Measurements from ENCODE around the gene MAML2.

The MAML2 gene

GRCh38 chr11:96180341-96180740, 162.7 kb downstream of the MAML2 start:
- Histone ChIP-seq H3K9ac (no peak overlapping the region), H3K27me3 (no peaks in the 10 kb centered on the region), H3K9me3 (no peaks in the 10 kb centered on the region), H3K4me1 (peaks cover 23% of the 10 kb centered on the region), H3K27ac (no peak overlapping the region), H3K4me3 (no peak overlapping the region), H3K36me3 (no peaks in the 10 kb centered on the region), H3K4me2 (no peak overlapping the region), H4K20me1 (no peaks in the 10 kb centered on the region)
- TF ChIP-seq Cebpa-rat (IDR thresholded peaks at IDR 0.05), result no peak

- H3K4me1 ChIP-seq, result peaks cover 19% of the 10 kb centered on the region
- no peak for TF ChIP-seq Cebpa-rat (IDR thresholded peaks at IDR 0.05)
- H3K27ac ChIP-seq, result no peak overlapping the region
- no peaks in the 10 kb centered on the region for H4K20me1 ChIP-seq
- no peaks in the 10 kb centered on the region for H3K9me3 ChIP-seq
- H3K4me3 ChIP-seq, result no peak overlapping the region
- H3K36me3 ChIP-seq, result no peaks in the 10 kb centered on the region
- no peak overlapping the region for H3K9ac ChIP-seq
- H3K4me2 ChIP-seq, result no peak overlapping the region
- no peaks in the 10 kb centered on the region for H3K27me3 ChIP-seq
Measured at GRCh38 chr11:96179905-96180304, 163.1 kb downstream of the MAML2 start.

GRCh38 chr11:96178887-96179279, 164.1 kb downstream of the MAML2 start:
- no peaks in the 10 kb centered on the region for H3K36me3 ChIP-seq
- no peak overlapping the region for H3K4me3 ChIP-seq
- no peak overlapping the region for H3K27ac ChIP-seq
- H3K4me1 ChIP-seq, result peaks cover 10% of the 10 kb centered on the region
- no peaks in the 10 kb centered on the region for H4K20me1 ChIP-seq
- H3K4me2 ChIP-seq, result no peak overlapping the region
- H3K9me3 ChIP-seq, result no peaks in the 10 kb centered on the region
- no peaks in the 10 kb centered on the region for H3K27me3 ChIP-seq
- no peak for TF ChIP-seq Cebpa-rat (IDR thresholded peaks at IDR 0.05)
- no peak overlapping the region for H3K9ac ChIP-seq

DNA sequence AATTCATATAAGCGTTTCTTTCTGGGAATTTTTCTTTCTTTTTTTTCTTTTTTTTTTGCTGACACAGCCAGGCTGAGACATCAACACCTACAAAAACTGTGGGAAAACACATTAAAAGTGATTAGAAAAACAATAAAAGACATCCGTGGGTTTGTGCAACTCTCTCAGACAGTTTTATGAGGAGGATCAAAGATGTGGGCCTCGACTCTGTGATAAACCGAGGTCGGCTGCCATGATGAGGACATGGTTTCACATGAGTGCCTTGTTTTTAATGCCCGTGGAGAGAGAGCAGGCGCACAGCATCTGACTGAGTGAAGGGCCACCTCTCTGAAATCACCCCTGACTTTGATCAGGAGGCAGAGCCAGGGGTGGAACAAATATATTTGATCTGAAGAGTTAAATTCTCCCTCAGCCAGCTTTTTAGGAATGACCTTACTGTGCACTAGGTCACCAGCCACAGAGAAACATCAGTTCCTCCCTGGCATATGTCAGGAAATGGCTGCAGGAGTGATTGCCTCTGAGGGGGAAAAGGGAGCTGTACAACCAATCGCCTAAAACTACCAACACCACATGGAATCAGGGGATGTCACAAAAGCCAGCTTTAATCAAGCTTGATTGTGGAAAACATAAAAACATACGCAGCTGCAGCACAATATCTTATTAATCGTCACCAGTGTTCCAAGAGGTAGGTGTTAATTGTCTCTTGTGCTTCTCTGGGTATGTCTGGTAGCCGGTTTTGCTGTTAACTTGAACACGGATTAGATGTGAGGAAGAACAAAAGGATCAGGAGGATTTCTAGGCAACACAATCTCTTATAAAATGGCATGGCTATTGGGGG, 164.7 kb downstream of the MAML2 start:
- Histone ChIP-seq H3K9ac (no peak overlapping the region), H4K20me1 (no peaks in the 10 kb centered on the region), H3K36me3 (no peaks in the 10 kb centered on the region), H3K27me3 (no peaks in the 10 kb centered on the region), H3K9me3 (no peaks in the 10 kb centered on the region), H3K27ac (no peak overlapping the region), H3K4me1 (peaks cover 16% of the 10 kb centered on the region), H3K4me2 (peak overlapping the region; percentile 42), H3K4me3 (no peak overlapping the region)
- no peak for TF ChIP-seq Cebpa-rat (IDR thresholded peaks at IDR 0.05)

GRCh38 chr11:96177146-96177545, 165.8 kb downstream of the MAML2 start:
- Histone ChIP-seq H3K27me3 (no peaks in the 10 kb centered on the region), H3K4me3 (no peak overlapping the region), H3K9ac (no peak overlapping the region), H3K36me3 (no peaks in the 10 kb centered on the region), H3K9me3 (no peaks in the 10 kb centered on the region), H4K20me1 (no peaks in the 10 kb centered on the region), H3K4me1 (peaks cover 21% of the 10 kb centered on the region), H3K4me2 (no peak overlapping the region), H3K27ac (no peak overlapping the region)
- no peak for TF ChIP-seq Cebpa-rat (IDR thresholded peaks at IDR 0.05)

DNA sequence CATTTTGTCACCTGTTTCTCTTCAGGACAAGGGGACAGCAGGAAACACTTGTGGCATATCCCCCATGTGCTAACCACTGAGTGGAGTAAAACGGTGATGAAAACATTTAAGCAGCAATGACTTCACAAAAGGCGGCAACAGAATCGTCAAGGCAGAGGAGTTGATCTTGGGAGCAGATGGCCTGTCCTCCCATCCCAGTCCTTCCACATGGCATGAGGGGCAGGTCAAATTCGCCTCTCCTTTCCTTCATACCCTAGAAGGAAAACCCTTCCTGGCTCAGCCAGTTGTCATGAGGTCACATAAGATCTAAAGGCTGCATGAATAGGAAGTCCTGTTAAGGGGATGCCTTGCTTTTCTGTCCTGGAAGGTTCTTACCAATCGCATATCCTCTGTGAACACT, 169.1 kb downstream of the MAML2 start:
- Histone ChIP-seq H3K4me2 (peak overlapping the region; percentile 19), H3K9me3 (no peaks in the 10 kb centered on the region), H3K4me1 (peaks cover 21% of the 10 kb centered on the region), H3K27ac (no peak overlapping the region), H3K9ac (no peak overlapping the region), H3K4me3 (no peak overlapping the region), H3K36me3 (no peaks in the 10 kb centered on the region), H3K27me3 (no peaks in the 10 kb centered on the region), H4K20me1 (no peaks in the 10 kb centered on the region)
- no peak for TF ChIP-seq Cebpa-rat (IDR thresholded peaks at IDR 0.05)

DNA sequence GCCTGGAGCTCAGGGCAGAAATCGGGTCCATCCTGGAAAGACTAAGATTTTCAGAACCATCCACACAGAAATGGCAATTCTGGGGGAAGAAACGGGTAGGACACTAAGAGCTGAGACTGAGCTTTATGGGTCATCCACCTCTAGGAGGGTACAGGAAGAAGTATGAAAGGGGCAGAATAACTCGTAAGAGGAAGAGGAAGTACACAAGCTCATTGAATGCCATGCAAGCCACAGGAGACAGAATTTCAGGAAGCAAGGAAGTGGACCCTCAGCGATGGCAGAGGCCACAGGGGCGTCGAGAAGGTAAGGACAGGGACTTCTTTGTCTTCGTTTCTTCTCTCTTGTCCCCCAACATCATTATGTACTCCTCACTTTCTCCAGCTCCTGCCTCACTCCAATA, 169.6 kb downstream of the MAML2 start:
- no peak for TF ChIP-seq Cebpa-rat (IDR thresholded peaks at IDR 0.05)
- H3K27me3 ChIP-seq, result no peaks in the 10 kb centered on the region
- peak overlapping the region; percentile 14 for H3K27ac ChIP-seq
- H3K9me3 ChIP-seq, result no peaks in the 10 kb centered on the region
- H4K20me1 ChIP-seq, result no peaks in the 10 kb centered on the region
- no peak overlapping the region for H3K9ac ChIP-seq
- peaks cover 19% of the 10 kb centered on the region for H3K4me1 ChIP-seq
- H3K36me3 ChIP-seq, result no peaks in the 10 kb centered on the region
- H3K4me3 ChIP-seq, result no peak overlapping the region
- H3K4me2 ChIP-seq, result peak overlapping the region; percentile 19

- H3K27ac ChIP-seq, result no peak overlapping the region
- no peaks in the 10 kb centered on the region for H3K27me3 ChIP-seq
- H4K20me1 ChIP-seq, result no peaks in the 10 kb centered on the region
- no peak for TF ChIP-seq Cebpa-rat (IDR thresholded peaks at IDR 0.05)
- peak overlapping the region; percentile 19; the same call in 1 of the 2 replicates for H3K4me2 ChIP-seq
- peaks cover 12% of the 10 kb centered on the region for H3K4me1 ChIP-seq
- H3K4me3 ChIP-seq, result no peak overlapping the region
- H3K9ac ChIP-seq, result no peak overlapping the region
- no peaks in the 10 kb centered on the region for H3K9me3 ChIP-seq
- no peaks in the 10 kb centered on the region for H3K36me3 ChIP-seq
Measured at GRCh38 chr11:96172604-96173003, 170.4 kb downstream of the MAML2 start.

DNA sequence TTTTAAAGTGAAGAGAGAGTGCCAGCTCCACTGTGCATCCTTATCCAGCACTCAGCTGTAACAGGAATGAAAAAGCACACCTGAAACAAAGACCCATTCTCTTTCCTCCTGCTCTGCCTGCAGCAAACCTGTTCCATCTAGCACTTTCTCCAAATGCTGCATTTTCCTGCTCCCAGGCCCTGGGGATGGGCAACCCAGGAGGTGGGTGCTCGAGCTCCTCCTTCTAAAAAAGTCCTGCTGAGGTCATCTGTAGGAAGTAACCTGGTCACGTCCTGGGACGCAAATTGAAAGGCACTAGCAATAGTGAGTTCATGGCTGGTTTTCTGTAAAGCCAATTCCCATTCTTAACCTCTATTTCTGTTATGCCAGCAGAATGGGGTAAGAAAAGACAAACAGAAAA, 173.7 kb downstream of the MAML2 start:
- no peak for TF ChIP-seq Cebpa-rat (IDR thresholded peaks at IDR 0.05)
- H4K20me1 ChIP-seq, result no peaks in the 10 kb centered on the region
- peaks cover 21% of the 10 kb centered on the region for H3K4me1 ChIP-seq
- no peaks in the 10 kb centered on the region for H3K36me3 ChIP-seq
- H3K9me3 ChIP-seq, result no peaks in the 10 kb centered on the region
- no peak overlapping the region for H3K27ac ChIP-seq
- no peak overlapping the region for H3K4me3 ChIP-seq
- no peaks in the 10 kb centered on the region for H3K27me3 ChIP-seq
- no peak overlapping the region for H3K4me2 ChIP-seq
- no peak overlapping the region for H3K9ac ChIP-seq

- Histone ChIP-seq H3K36me3 (no peaks in the 10 kb centered on the region), H3K9ac (no peak overlapping the region), H3K4me2 (no peak overlapping the region), H3K9me3 (no peaks in the 10 kb centered on the region), H3K4me1 (peaks cover 18% of the 10 kb centered on the region), H4K20me1 (no peaks in the 10 kb centered on the region), H3K4me3 (no peak overlapping the region), H3K27ac (no peak overlapping the region), H3K27me3 (no peaks in the 10 kb centered on the region)
- no peak for TF ChIP-seq Cebpa-rat (IDR thresholded peaks at IDR 0.05)
Measured at GRCh38 chr11:96168623-96169022, 174.4 kb downstream of the MAML2 start.
